GM19372 (cell line): Measurements from ENCODE around the gene SUB1.
A peak's percentile ranks its signal among the peaks of the same experiment; 100 is the strongest.
"Not testable (repeated sequence)": the region's sequence is repeated elsewhere in the genome, so short reads cannot be mapped to it uniquely, and the experiment has no call there.

ENCODE experiments used
- ATAC-seq: cut with Tn5 transposase; IDR thresholded peaks from one replicate; pipeline ENCODE4 v1.9.1; 2021; ENCODE audit warnings: mild to moderate bottlenecking, low read depth, moderate library complexity; ENCODE audit not compliant: unreplicated experiment

The SUB1 gene

GRCh38 chr5:32598260-32598937 is 13.0 kb downstream of the SUB1 start:
- no peak for ATAC-seq

GRCh38 chr5:32598997-32599549 is 13.7 kb downstream of the SUB1 start:
- no peak for ATAC-seq

DNA sequence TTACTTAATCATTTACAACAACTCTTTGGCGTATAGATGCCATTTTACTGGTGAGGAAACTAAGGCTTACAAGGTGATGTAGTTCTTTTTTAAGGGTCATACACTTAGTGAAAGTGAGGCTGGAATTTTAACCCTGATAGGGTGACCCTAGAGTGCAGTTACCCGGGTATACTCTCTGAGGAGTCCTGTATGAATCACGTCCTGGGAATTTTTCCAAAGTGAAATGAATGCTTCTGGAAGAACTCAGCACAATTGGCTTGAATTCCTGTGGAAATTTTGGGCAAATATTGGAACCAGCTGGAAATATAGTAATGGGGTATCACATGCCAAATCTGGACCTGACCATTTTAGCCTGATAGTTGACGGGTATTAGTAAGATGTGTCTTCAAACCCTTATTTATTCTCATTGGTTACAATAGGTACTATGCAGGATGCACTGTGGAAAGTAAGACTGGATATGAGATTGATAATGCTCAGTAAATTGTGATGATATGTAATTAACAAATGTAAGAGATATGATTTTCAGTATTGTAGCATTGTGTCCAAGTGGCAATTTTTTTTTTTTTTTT is 14.8 kb downstream of the SUB1 start:
- no peak for ATAC-seq

GRCh38 chr5:32601623-32602295 is 16.4 kb downstream of the SUB1 start:
- ATAC-seq = no peak

DNA sequence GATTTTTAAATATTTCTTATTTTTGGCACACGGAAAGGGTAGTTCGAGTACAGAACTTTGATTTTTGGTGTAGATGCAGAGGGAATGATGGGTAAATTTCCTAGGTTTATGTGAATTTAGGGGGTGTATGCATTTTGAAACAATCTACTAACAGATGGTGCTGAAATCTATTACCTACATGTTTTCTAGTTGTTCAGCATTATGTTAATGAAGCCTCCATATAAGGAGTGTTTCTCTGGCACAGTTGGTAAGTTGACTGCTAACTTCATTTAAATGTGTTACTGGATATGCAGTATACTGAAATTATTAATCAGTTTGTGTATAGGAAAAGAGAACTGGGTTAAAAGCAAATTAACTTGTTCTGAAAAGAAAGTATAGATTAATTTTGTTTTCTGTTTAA is 17.5 kb downstream of the SUB1 start:
- no peak for ATAC-seq

DNA sequence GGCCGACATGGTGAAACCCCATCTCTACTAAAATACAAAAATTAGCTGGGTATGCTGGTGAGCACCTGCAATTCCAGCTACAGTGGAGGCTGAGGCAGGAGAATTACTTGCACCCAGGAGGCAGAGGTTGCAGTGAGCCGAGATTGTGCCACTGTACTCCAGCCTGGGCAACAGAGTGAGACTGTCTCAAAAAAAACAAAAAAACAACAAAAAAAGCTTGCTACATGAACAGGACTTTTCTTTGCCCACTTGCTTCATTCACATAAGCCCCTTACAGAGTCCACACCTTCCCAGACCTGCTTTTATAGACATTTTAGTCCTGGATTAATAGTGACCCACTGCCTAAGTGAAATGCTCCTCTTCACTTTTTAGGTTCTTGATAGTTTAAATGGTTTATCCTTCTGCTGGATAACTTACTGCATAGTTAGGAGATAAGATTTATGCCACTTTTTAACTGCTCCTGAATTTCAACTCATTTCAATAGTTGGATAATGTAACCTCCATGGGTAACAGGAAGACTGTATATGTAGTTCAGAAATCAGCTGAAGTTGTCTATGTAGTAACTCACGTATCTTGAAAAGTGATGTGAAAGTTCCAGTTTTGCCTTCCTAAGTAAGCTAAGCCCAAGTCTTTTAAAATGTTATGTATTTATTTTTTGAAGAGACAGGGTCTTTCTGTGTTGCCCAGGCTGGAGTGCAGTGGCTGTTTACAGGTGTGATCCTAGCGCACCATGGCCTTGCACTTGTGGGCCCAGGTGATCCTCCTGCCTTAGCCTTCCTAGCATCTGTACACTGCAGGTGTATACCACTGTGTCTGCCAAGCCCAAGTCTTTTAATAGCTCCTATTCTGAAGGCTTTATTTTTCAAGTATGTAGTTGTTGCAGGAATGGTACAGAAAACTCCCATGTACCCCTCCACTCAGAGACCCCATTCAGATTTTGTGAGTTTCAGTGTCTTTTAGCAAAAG is 19.7 kb downstream of the SUB1 start:
- ATAC-seq = no peak

GRCh38 chr5:32605766-32606152 is 20.4 kb downstream of the SUB1 start:
- no peak for ATAC-seq

- no peak for ATAC-seq
Observed at GRCh38 chr5:32612134-32612888, 27.0 kb downstream of the SUB1 start.

GRCh38 chr5:32613050-32613672 is 27.8 kb downstream of the SUB1 start:
- ATAC-seq = peak; percentile 83

DNA sequence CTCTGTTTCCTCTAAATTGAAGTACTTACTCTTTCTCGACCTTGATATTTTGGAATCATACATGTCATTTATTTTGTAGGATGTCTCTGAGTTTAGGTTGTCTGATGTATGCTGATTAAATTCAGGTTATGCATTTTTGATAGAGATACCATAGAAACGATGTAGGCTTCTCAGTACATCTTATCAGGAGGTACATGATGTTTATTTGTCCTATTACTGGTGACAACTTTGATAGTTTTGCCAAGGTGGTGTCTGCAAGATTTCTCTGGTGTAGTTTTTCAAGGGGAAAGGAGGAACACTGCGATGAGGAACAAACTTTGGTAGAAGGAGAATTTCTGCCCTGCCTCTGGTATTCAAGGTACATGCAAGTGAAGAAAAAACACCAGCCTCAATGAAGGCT is 29.9 kb downstream of the SUB1 start:
- no peak for ATAC-seq

- no peak for ATAC-seq
Observed at GRCh38 chr5:32618962-32619361, 33.6 kb downstream of the SUB1 start.

GRCh38 chr5:32621256-32621655 is 35.9 kb downstream of the SUB1 start:
- no peak for ATAC-seq

GRCh38 chr5:32625106-32625505 is 39.7 kb downstream of the SUB1 start:
- ATAC-seq = no peak

GRCh38 chr5:32625547-32625946 is 40.2 kb downstream of the SUB1 start:
- ATAC-seq = no peak

DNA sequence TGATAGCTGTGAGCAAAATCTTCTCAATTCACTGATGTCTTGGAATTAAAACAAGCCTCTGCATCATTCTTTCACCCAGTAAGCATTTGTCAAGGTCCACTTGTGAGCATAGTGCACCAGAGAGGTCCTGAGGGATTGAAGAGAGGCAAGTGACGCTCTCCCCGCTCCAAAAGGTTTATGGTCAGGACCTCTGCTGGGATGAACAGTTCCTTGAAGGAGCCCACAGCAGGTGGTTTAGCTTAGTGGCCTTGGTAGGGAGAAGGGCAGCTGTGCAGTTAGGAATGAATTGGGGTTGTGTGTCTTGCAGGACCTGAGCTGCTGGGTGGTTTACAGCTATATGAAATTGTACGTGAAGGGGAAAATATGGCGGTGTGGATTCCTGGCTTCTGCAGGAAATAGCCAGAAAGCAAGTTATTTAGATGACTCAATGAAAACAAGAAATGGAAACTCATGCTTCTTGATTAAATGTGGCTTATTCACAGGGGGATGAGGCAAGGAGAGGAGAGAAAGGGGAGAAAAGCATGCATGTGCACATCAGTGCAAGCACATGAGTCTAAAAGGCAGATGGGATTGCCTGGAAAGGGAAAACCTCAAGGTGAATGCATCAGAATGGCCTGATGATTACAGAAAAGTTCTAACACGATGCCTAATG is 42.0 kb downstream of the SUB1 start:
- ATAC-seq = no peak

DNA sequence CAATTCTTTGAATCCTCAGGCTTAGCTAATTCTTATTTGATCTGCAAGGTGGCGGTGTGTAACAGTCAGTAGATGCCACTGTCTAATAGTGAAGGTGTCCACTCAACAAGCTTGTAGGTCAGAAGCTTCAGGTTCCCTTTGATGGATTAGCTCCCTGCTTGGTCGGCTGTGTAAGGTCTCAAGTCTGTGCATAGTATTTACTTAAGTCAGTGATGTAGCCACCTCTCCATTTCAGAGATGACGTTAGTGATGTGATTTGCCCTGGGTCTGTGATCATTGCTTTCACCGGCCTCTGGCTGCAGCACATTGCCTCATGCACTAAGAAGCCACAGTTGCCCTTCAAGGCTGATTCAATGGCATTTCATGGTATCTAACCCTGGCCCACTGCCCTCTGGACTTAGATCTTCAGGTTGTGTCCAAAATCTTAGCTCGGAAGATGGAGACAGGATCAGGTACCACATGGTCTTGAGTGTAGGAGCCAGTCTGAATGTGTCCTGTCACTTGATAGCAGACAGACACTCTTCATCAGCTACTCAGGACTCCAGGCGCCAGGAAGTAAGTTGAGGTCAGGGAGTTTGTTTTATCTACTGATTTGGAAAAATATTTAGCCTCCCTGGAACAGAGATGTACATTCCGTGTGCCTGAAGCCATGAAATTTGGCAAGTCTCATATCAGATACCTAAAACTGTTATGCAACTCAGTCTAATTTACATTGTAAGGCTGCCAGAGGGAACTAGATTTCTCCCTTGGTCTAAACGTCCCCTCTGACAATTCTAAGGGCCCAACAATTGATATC is 42.9 kb downstream of the SUB1 start:
- ATAC-seq = no peak

DNA sequence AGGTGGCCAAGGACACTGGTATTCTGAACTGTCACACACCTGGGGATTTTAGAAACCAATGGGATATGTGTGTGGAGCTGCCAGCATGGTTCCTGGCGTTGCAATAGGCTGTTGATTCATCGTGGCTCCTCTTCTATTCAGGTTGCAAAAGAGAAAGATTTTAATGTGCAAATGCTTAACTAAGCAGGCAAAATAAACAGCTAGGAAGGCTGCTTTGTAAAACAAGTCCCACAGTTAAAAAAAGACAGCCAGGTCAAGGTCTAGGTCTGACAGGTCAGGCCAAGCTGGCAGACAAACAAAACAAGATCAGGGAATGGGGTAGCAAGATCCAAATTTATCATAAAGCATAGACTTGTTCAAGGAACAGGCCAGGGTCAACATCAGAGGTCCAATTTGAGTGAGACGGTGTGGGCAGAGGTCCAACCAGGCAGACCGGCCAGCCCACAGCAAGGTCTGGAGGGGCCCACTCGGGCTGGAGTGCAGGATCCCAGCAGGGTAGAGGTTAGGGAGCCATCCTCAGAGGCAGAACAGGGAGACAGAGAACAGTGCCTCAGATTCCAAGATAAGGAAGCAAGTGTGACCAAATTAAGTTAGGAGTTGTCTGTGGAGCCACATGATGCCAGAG is 45.6 kb downstream of the SUB1 start:
- ATAC-seq = no peak

DNA sequence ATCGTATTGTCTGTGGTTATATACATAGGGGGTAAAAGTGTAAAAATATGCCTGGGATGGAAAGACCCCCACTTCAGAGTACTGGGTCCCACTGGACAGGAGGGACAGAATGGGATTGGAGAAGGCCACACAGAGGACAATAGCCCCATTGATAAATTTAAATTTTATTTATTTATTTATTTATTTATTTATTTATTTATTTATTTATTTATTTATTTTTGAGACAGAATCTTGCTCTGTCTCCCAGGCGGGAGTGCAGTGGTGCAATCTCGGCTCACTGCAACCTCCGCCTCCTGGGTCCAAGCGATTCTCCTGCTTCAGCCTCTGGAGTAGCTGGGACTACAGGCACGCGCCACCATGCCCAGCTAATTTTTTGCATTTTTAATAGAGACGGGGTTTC is 47.7 kb downstream of the SUB1 start:
- not testable (repeated sequence) for ATAC-seq
